Ishikawa (cell line): ENCODE measurements around the gene GAL3ST2.

ENCODE experiments used
- CEBPB ChIP-seq: IDR thresholded peaks from 2 replicates; pipeline ENCODE4 v1.6.1; 2012
- EP300 ChIP-seq: IDR thresholded peaks from 2 replicates; pipeline ENCODE4 v1.6.1; 2012; ENCODE audit warnings: borderline replicate concordance
- RAD21 ChIP-seq: IDR thresholded peaks from 2 replicates; pipeline ENCODE4 v1.6.1; 2012; ENCODE audit warnings: low read depth
- TAF1 ChIP-seq: IDR thresholded peaks from 2 replicates; pipeline ENCODE4 v1.6.1; 2012; ENCODE audit warnings: low read depth, mild to moderate bottlenecking
- TCF12 ChIP-seq: IDR thresholded peaks from 2 replicates; pipeline ENCODE4 v1.6.1; 2012; ENCODE audit warnings: low read depth
- YY1 ChIP-seq: IDR thresholded peaks from 2 replicates; pipeline ENCODE4 v1.6.1; 2012; ENCODE audit warnings: low read depth

DNA sequence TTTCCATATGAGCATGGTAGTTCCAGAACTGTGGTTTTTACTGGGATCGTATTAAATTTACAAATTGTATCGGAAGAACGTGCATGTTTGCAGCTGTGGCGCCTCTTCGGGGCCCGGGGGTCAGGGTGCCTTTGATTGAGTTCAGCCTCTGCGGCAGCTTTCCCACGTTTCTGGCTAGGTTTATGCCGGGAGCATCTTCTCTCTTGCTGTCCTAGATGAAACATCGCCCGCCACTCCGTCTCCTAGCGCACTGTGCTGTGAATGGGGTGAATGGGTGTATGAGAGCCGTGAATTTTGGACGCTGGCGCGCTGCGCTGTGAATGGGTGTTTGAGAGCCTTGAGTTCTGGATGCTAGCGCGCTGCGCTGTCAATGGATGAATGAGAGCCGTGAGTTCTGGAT, 69.8 kb downstream of the GAL3ST2 start:
- TF ChIP-seq CEBPB (no peak), RAD21 (no peak), TAF1 (no peak), TCF12 (no peak), EP300 (no peak), YY1 (no peak)
